ENCODE data around the gene CLIC2. TPM values are rescaled to one million over a fixed set of nuclear protein-coding genes. Genes with fewer than 3 reads are reported as not detected.
"Not testable (repeated sequence)": the region's sequence is repeated elsewhere in the genome, so short reads cannot be mapped to it uniquely, and the experiment has no call there.

CLIC2 gene
- polyA plus RNA-seq (2013, experiment 1 of 2; ENCODE audit: insufficient read length), result 0.13 TPM
- 0.31 TPM for polyA plus RNA-seq (2013, experiment 2 of 2; ENCODE audit: insufficient read length)

DNA sequence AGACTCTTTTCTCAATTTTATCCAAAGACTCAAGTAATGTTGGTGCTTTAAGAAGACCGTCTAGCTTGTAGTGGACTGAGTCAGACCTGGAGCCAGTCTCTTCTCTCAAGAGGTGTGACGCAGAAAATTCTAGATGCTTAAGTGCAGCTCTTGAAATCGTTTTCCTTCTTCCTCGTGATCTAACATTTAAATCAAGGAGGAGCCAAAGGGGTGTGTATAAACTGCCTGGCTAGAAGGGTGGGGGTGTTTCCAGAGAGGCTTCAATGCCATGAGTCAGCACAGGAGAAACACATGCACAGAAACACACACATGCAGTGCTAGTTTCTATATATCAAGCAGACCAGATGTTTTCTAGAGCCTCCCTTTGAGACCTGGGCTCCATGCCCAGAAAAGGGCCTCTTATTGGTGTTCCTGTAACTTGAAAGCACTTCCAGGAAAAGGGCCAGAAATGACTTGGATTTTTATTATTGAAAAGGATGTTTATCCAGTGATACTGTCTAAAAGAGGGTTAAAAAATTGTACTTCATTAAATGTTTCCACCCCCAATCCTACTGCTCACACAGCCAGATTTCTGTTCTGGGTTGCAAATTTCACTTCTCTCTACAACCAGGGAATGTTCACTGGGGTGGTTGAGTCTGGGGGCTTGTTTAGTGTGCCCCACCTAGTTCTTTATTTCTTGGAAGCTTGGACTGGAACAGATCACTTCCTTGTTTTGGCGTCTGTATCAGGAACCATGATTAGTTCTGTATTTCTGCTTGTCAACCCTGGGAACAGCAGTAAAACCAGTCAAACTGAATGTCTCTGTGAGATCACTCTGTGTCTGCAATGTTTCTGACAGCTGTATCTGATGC is at the start of gene CLIC2:
TSS of gene CLIC2 (minus strand) at position 129 of the 851 bp plus-strand sequence. CDS start 187 bp downstream, outside the sequence.
- peak; percentile 76 for DNase-seq

GRCh38 chrX:155382529-155382967 is 48.1 kb upstream of the CLIC2 start:
- not testable (repeated sequence) for DNase-seq

GRCh38 chrX:155381843-155382528 is 47.6 kb upstream of the CLIC2 start, which contains the start of gene F8A2:
Gene F8A2 (plus strand): TSS chrX:155382095. CDS start chrX:155382115, 20 bp downstream.
- DNase-seq, result not testable (repeated sequence)

DNA sequence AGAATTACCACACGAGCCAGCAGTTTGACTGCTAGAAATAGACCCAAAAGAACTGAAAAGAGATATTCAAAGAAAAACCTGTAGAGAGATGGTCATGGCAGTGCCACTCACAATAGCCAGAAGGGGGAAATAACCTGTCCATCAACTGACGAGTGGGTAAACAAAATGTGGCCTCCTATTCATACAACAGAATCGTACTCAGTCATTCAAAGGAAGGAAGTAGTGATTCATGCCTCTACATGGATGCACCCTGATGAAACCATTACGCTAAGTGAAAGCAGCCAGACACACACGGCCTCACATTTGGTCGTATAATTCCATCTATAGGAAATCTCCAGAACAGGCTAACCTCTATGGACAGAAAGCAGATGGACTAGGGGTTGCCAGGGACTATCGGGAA is 45.4 kb upstream of the CLIC2 start:
- DNase-seq, result not testable (repeated sequence)

- DNase-seq, result not testable (repeated sequence)
Observed at GRCh38 chrX:155373777-155374458, 39.5 kb upstream of the CLIC2 start.

DNA sequence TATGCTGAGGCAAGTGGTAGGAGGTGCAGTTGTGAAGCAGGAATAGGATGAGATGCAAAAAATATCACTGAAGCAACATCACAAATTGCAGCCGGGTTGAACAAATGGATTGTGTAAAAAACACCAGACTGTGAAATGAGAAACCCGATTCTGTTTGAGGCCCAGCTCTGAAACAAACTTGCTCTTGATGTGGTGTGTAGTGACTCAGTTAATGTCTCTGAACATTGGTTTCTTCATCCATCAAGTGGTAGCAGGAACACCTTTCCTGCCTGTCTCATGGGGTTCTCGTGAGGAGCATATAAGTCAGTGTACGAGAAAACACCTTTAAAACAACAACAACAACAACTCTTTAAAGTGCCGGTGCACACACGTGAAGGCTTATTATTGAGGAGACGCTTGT is 29.3 kb upstream of the CLIC2 start:
- not testable (repeated sequence) for DNase-seq

- not testable (repeated sequence) for DNase-seq
Observed at GRCh38 chrX:155349448-155349847, 15.0 kb upstream of the CLIC2 start.

DNA sequence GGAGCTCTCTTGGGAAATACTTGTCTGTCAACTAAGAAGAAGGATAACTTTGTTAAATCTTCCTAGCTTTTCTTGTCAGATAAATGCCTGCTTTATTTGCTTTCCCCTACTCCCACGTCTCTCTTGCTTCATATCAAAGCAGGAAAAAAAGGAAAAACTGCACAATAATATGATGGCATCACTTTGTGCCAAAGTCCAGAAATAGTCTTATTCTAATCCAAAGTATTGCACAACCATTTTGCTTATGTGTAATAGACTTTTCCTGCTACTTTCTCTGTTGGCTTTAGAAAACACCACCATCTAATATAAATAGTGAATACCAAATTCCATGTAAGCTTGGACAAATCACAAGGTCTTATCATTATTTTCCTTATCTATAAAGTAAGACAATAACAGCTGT is 11.3 kb upstream of the CLIC2 start:
- DNase-seq, result not testable (repeated sequence)

GRCh38 chrX:155335337-155335712 is 911 bp upstream of the CLIC2 start:
- not testable (repeated sequence) for DNase-seq

DNA sequence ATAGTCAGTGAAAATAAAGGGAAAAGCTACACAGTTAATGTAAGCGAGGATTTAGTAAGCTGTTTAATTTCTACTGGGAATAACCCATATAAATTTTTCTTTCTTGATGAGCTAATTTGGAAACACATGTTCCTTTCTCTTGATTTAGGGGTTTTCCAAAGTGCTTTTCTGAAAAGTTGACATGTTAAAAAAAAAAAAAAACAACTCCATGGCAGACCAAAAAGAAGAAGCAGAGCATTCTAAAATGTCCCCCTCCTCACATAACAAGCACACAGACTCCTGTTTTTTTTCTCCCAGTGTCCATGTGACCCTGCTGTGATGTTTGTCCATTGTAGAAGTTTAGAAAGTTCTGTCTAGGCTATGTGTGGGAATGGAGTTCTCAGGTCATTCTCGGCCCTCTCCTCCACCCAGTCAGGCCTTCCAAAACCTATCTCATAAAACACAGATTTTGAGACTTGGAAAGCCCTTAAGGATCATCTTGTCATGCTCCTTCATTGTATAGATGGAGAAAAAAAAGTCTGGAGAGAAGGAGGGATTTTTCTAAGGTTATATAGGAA is 792 bp downstream of the CLIC2 start:
- DNase-seq, result no peak

DNA sequence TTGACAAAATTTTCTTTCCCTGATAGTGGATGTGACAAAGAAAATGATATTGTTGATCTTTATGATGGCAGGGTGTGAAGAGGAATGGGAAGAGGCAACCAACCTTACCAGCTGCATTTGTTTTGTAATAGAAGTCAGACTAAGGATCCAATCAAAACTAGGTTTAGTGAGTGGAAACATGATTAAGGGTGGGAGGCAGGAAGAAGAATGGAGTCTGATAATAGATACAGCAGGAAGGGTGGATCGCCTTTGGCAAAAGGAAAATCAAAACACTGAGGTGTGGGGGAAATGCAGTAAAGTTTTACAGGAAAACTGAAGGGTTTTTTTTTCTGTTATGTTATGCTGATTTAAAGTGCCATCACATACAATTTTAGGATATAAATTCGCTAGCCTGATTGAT is 3.4 kb downstream of the CLIC2 start:
- DNase-seq, result no peak

- no peak for DNase-seq
Observed at GRCh38 chrX:155329293-155329692, 5.1 kb downstream of the CLIC2 start.

DNA sequence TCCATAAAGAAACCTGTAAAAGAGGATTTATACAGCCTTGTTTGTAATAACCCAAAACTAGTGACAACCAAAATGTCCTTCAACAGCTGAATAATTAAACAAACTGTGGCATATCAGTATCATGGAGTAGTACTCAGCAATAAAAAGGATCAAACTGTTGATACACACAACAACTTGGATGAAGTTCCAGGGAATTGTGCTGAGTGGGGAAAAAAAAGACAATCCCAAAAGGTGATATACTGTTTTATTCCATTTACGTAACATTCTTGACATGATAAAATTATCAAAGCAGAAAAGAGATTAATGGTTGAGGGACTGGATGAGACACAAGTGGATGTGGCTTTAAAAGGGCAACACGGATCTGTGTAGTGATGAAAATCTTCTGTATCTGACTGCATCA is 7.8 kb downstream of the CLIC2 start:
- DNase-seq, result no peak

DNA sequence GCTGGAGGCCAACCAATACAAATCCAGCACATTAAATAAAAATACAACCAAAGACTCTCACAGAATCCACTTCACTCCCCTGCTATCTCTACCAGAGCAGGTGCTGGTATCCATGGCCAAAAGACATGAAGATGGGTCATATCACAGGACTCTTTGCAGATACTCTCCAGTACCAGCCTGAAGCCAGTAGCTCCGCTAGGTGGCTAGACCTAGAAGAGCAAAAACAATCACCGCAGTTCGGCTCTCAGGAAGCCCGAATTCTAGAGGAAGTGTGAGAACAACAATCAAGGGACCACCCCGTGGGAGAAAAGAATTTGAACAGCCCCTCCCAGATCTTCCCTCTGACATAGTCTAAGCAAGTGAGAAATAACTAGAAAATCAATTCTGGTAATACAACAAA is 20.2 kb downstream of the CLIC2 start:
- no peak for DNase-seq

- DNase-seq, result no peak
Observed at GRCh38 chrX:155313766-155314165, 20.6 kb downstream of the CLIC2 start.

DNA sequence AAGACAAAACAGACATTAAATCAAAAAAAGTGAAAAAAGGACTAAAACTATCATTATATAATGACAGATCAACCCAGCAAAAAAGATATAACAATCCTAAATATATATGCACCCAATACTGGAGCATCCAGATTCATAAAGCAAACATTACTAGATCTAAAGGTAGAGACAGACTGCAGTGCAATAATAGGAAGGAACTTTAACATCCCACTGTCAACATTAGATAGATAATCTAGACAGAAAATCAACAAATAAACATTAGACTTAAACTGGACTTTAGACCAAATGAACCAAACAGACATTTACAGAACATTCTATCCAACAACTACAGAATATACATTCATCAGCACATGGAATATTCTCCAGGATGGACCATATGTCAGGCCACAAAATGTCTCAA is 40.6 kb downstream of the CLIC2 start:
- no peak for DNase-seq

DNA sequence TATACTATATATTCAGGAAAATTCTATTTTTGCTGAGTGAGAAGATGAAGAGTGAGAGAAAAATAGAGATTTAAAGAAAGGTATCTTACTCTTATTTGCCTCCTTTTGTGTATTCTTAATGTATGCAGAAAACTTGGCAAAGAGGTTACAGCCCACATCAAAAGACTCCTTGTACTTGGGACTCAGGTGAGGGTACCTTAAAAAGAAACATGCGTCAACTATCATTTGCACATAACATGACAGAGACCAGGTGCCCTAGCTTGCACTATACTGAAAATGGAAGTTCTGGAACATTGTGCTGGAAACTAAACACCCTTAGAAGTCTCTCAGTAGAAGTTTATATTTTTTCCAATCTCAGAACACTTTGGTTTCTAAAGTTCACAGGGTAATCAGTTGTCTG is 54.5 kb downstream of the CLIC2 start:
- no peak for DNase-seq

DNA sequence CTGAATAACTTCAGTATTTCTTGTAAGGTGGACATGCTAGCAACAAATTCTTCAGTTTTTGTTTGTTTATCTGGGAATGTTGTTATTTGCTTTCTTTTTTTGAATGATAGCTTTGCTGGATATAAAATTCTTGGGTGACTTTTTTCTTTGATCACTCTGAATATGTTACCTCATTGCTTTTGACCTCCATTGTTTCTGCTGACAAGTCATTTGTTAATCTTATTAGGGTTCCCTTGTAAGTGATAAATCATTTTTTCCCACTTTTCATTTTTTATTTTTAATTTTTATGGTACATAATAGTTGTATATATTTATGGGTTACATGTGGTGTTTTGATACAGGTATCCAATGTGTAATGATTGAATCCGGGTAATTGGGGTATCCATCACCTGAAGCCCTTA is 63.4 kb downstream of the CLIC2 start:
- no peak for DNase-seq

- DNase-seq, result not testable (repeated sequence)
Observed at GRCh38 chrX:155267995-155268394, 66.4 kb downstream of the CLIC2 start.

DNA sequence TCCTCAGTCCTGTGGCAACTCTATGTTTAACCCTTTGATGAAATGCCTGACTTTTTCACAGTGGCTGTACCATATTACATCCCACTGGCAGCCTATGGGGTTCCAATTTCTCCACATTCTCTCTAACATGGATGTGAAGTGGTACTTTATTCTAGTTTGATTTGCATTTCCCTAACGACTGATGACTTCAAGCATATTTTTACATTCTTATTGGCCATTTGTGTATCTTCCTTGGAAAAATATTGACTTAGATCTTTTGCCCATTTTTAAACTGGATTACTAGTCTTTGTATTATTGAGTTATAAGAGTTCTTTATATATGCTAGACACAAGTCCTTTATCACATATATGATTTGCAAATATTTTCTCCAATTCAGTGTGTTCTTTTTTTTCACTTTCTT is 68.0 kb downstream of the CLIC2 start:
- no peak for DNase-seq

DNA sequence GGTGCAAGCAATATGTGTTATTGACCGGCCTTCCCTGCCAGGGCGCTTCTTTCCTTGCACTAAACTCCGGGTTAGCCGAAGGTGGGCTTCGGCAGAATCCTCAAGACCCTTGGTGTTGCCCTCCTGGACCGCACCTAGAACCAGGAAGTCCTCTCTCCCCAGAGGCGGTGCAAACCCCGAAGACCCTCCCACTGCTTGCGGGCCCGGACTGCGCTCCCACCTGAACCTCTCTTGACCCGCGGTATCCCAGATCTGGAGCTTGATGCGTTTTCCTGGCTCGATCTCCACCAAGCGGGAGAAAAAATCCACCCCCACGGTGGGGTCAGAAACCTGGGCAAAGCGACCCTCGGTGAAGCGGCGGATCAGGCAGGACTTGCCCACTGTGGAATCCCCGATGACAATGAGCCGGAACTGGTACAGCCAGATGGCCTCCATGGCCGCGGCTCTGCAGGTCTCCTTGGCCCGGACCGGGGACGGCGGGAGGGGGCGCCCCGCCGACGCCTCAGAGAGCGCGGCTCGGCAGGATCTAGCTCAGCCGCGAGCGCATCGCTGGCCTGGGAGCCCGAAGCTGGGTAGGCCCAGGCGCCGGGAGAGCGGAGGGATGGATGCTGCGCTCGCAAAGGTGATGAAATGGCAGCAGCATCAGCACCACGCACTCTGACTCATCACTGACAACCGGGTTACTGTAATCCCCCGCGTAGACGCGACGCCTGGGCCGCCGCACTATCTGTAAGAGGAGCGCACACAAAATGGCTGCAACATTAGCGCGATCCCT is 70.4 kb downstream of the CLIC2 start, which contains the start of gene RAB39B:
TSS of gene RAB39B (minus strand) at position 638 of the 775 bp plus-strand sequence. CDS start at position 435, 203 bp downstream.
- DNase-seq, result peak; percentile 71

Data from fibroblast of skin of scalp (primary cell).